ENCODE results near the gene TMPRSS7. TPM values are rescaled to one million over a fixed set of nuclear protein-coding genes. Genes with fewer than 3 reads are reported as not detected.

TMPRSS7 gene
- total RNA-seq, 4 donors from 2014 or later = not detected

GRCh38 chr3:112078125-112079083 lies 43.9 kb downstream of the TMPRSS7 start:
- no peaks in the 10 kb centered on the region for H3K27me3 ChIP-seq
- no peak overlapping the region for H3K4me3 ChIP-seq
- no peak overlapping the region for H3K27ac ChIP-seq
- TF ChIP-seq POLR2A (IDR thresholded peaks at IDR 0.05) = no peak
- TF ChIP-seq EP300 (IDR thresholded peaks at IDR 0.05; ENCODE audit: low read depth) = no peak
- TF ChIP-seq POLR2AphosphoS5 (IDR thresholded peaks at IDR 0.05) = no peak
- no peak for TF ChIP-seq CTCF (IDR thresholded peaks at IDR 0.05)
- no peaks in the 10 kb centered on the region for H3K36me3 ChIP-seq
- no peak for DNase-seq
- H3K9me3 ChIP-seq = no peaks in the 10 kb centered on the region
- peaks cover 3 to 22% (median 7%) of the 10 kb centered on the region in 4 donors for H3K4me1 ChIP-seq
- intact Hi-C loops (cut with DNase I; ENCODE audit: low total_unique reads) (no loop called here), in situ Hi-C loops (cut with MboI; ENCODE audit: low pct_ligation_motif_present in 1 of 4, low pct_unique_long_range_greater_than_20kb in 1 of 4, low sequenced_read_pairs in 3 of 4) (no loop called here)
- 82 to 90% methylated on average over 6 to 10 of the region's 10 CpGs for WGBS, 2 donors (ENCODE audit: low coverage in 1 of 2)

GRCh38 chr3:112083239-112083638 lies 48.7 kb downstream of the TMPRSS7 start:
- Histone ChIP-seq H3K27me3 (no peaks in the 10 kb centered on the region), H3K9me3 (no peaks in the 10 kb centered on the region), H3K4me1 (peaks cover 2 to 30% (median 12%) of the 10 kb centered on the region in 4 donors), H3K36me3 (no peaks in the 10 kb centered on the region), H3K4me3 (no peak overlapping the region), H3K27ac (no peak overlapping the region)
- 86 to 89% methylated on average over 3 to 4 of the region's 4 CpGs for WGBS, 2 donors (ENCODE audit: low coverage in 1 of 2)
- TF ChIP-seq POLR2AphosphoS5 (IDR thresholded peaks at IDR 0.05) (no peak), EP300 (IDR thresholded peaks at IDR 0.05; ENCODE audit: low read depth) (no peak), CTCF (IDR thresholded peaks at IDR 0.05) (no peak), POLR2A (IDR thresholded peaks at IDR 0.05) (no peak)
- in situ Hi-C loops (cut with MboI; ENCODE audit: low pct_ligation_motif_present in 1 of 4, low pct_unique_long_range_greater_than_20kb in 1 of 4, low sequenced_read_pairs in 3 of 4) (no loop called here), intact Hi-C loops (cut with DNase I; ENCODE audit: low total_unique reads) (no loop called here)
- DNase-seq = no peak

GRCh38 chr3:112084980-112085705 lies 50.6 kb downstream of the TMPRSS7 start:
- Histone ChIP-seq H3K27me3 (no peaks in the 10 kb centered on the region), H3K4me3 (no peak overlapping the region), H3K9me3 (no peaks in the 10 kb centered on the region), H3K36me3 (no peaks in the 10 kb centered on the region), H3K27ac (peak overlapping the region; percentile 79 to 85 (median 83)), H3K4me1 (peaks cover 6 to 48% (median 19%) of the 10 kb centered on the region in 4 donors)
- WGBS, 2 donors (ENCODE audit: low coverage in 1 of 2) = 76 to 83% methylated on average over 3 to 7 of the region's 7 CpGs
- TF ChIP-seq POLR2A (IDR thresholded peaks at IDR 0.05) (peak; percentile 26), EP300 (IDR thresholded peaks at IDR 0.05; ENCODE audit: low read depth) (no peak), POLR2AphosphoS5 (IDR thresholded peaks at IDR 0.05) (peak in 1 of 3 donors; percentile 37), CTCF (IDR thresholded peaks at IDR 0.05) (no peak)
- intact Hi-C loops (cut with DNase I; ENCODE audit: low total_unique reads) = no loop called here
- peak; percentile 56 for DNase-seq
- in situ Hi-C loops (cut with MboI; ENCODE audit: low pct_ligation_motif_present in 1 of 4, low pct_unique_long_range_greater_than_20kb in 1 of 4, low sequenced_read_pairs in 3 of 4) = no loop called here

GRCh38 chr3:112085735-112086075 lies 51.2 kb downstream of the TMPRSS7 start:
- intact Hi-C loops (cut with DNase I; ENCODE audit: low total_unique reads) (no loop called here), in situ Hi-C loops (cut with MboI; ENCODE audit: low pct_ligation_motif_present in 1 of 4, low pct_unique_long_range_greater_than_20kb in 1 of 4, low sequenced_read_pairs in 3 of 4) (no loop called here)
- no peaks in the 10 kb centered on the region for H3K9me3 ChIP-seq
- WGBS, 2 donors (ENCODE audit: low coverage in 1 of 2) = 36 to 65% methylated on average over 2 to 12 of the region's 12 CpGs
- TF ChIP-seq CTCF (IDR thresholded peaks at IDR 0.05) (no peak), EP300 (IDR thresholded peaks at IDR 0.05; ENCODE audit: low read depth) (no peak), POLR2A (IDR thresholded peaks at IDR 0.05) (no peak), POLR2AphosphoS5 (IDR thresholded peaks at IDR 0.05) (no peak)
- H3K4me3 ChIP-seq = peak overlapping the region; percentile 42 to 66 (median 46)
- DNase-seq = no peak
- no peaks in the 10 kb centered on the region for H3K27me3 ChIP-seq
- H3K36me3 ChIP-seq = no peaks in the 10 kb centered on the region
- peak overlapping the region; percentile 79 to 85 (median 83) for H3K27ac ChIP-seq
- H3K4me1 ChIP-seq = peaks cover 6 to 54% (median 23%) of the 10 kb centered on the region in 4 donors

Data from transverse colon (tissue), 4 donors.